Measurements from ENCODE around the gene METTL9.
"Not testable (repeated sequence)": the region's sequence is repeated elsewhere in the genome, so short reads cannot be mapped to it uniquely, and the experiment has no call there.

Gene METTL9

GRCh38 chr16:21639493-21639892, 40.1 kb downstream of the METTL9 start:
- no peak for DNase-seq

GRCh38 chr16:21641916-21642315, 42.5 kb downstream of the METTL9 start:
- DNase-seq, result no peak

GRCh38 chr16:21642861-21643260, 43.5 kb downstream of the METTL9 start:
- no peak for DNase-seq

GRCh38 chr16:21643785-21644184, 44.4 kb downstream of the METTL9 start:
- no peak for DNase-seq

GRCh38 chr16:21644674-21645073, 45.3 kb downstream of the METTL9 start:
- no peak for DNase-seq

- no peak for DNase-seq
Measured at GRCh38 chr16:21645261-21645721, 45.9 kb downstream of the METTL9 start.

GRCh38 chr16:21646091-21646490, 46.7 kb downstream of the METTL9 start:
- DNase-seq, result no peak

- no peak for DNase-seq
Measured at GRCh38 chr16:21646721-21647561, 47.6 kb downstream of the METTL9 start.

- DNase-seq, result no peak
Measured at GRCh38 chr16:21647562-21648164, 48.3 kb downstream of the METTL9 start.

- DNase-seq, result not testable (repeated sequence)
Measured at GRCh38 chr16:21649826-21650406, 50.5 kb downstream of the METTL9 start.

GRCh38 chr16:21650521-21650920, 51.1 kb downstream of the METTL9 start:
- no peak for DNase-seq

- no peak for DNase-seq
Measured at GRCh38 chr16:21651515-21651914, 52.1 kb downstream of the METTL9 start.

GRCh38 chr16:21652453-21652852, 53.1 kb downstream of the METTL9 start, which contains the start of gene IGSF6:
Gene IGSF6 (minus strand): TSS chr16:21652608. CDS start chr16:21652598, 10 bp downstream.
- no peak for DNase-seq

GRCh38 chr16:21653571-21653970, 54.2 kb downstream of the METTL9 start:
- DNase-seq, result no peak

- no peak for DNase-seq
Measured at GRCh38 chr16:21654466-21654865, 55.1 kb downstream of the METTL9 start.

- no peak for DNase-seq
Measured at GRCh38 chr16:21654881-21655280, 55.5 kb downstream of the METTL9 start.

- DNase-seq, result peak; percentile 39
Measured at GRCh38 chr16:21656795-21657768, 57.7 kb downstream of the METTL9 start.

- no peak for DNase-seq
Measured at GRCh38 chr16:21659124-21659523, 59.7 kb downstream of the METTL9 start.

- DNase-seq, result no peak
Measured at GRCh38 chr16:21663889-21664647, 64.7 kb downstream of the METTL9 start, which contains the start of gene OTOA. Gene OTOA (plus strand): TSS chr16:21663968. CDS start chr16:21678515, 14,547 bp downstream.

GRCh38 chr16:21664801-21665492, 65.6 kb downstream of the METTL9 start:
- DNase-seq, result no peak

- DNase-seq, result no peak
Measured at GRCh38 chr16:21666772-21667171, 67.4 kb downstream of the METTL9 start.
